Measurements from ENCODE around the gene SLC35E1.

GRCh38 chr19:16612636-16613035, 40.4 kb upstream of the SLC35E1 start:
- no peak for TF ChIP-seq CTCF (conservative IDR thresholded peaks at IDR 0.05)
- TF ChIP-seq EZH2 (IDR thresholded peaks at IDR 0.05; ENCODE audit: low read depth), result no peak
